Natural killer cell (primary cell): ENCODE data around the gene FCAMR. TPM values are rescaled to one million over a fixed set of nuclear protein-coding genes. Genes with fewer than 3 reads are reported as not detected.
A peak's percentile ranks its signal among the peaks of the same experiment; 100 is the strongest.

Experiments used
- ATAC-seq, 3 donors: fragments of 150-1000 bp in 2 of 3; fragments of 200-7000 bp in 1 of 3; cut with Tn5 transposase; 1 replicate in 1 of 3; 2 replicates in 2 of 3; pipeline ENCODE4 v1.10.0; 2021; ENCODE audit warnings: mild to moderate bottlenecking in 2 of 3, moderate library complexity in 2 of 3
- DNase-seq, 2 donors: peaks; one replicate each; pipeline versions ENCODE4 v3.0.0 to v3.0.0-alpha.2; 2013 to 2021; ENCODE audit warnings: mixed read lengths in 1 of 2
- H3K27ac ChIP-seq: one replicate; pipeline ENCODE4 v1.5.1; 2013; ENCODE audit warnings: mild to moderate bottlenecking, low read length
- H3K27me3 ChIP-seq: one replicate; pipeline ENCODE4 v1.6.1; 2013; ENCODE audit warnings: low read length; ENCODE audit not compliant: control insufficient read depth, insufficient read depth
- H3K36me3 ChIP-seq: one replicate; pipeline ENCODE4 v1.6.1; 2013; ENCODE audit warnings: low read length; ENCODE audit not compliant: control insufficient read depth, insufficient read depth
- H3K4me1 ChIP-seq: one replicate; pipeline ENCODE4 v1.6.1; 2013; ENCODE audit warnings: low read length; ENCODE audit not compliant: control insufficient read depth, insufficient read depth
- H3K4me3 ChIP-seq: one replicate; pipeline ENCODE4 v1.5.1; 2013; ENCODE audit warnings: low read length
- H3K9me3 ChIP-seq: one replicate; pipeline ENCODE4 v1.6.1; 2013; ENCODE audit warnings: low read length; ENCODE audit not compliant: control insufficient read depth, insufficient read depth
- H3K27ac Mint-ChIP-seq, 2 donors: one replicate each; pipeline ENCODE4 v1.8.0; 2022; ENCODE audit warnings: mild to moderate bottlenecking in 2 of 2, mixed read lengths in 2 of 2, moderate library complexity in 1 of 2
- H3K27me3 Mint-ChIP-seq, 2 donors: one replicate each; pipeline ENCODE4 v1.8.0; 2022; ENCODE audit warnings: low read depth in 2 of 2, mixed read lengths in 2 of 2
- H3K36me3 Mint-ChIP-seq: one replicate; pipeline ENCODE4 v1.8.0; 2022; ENCODE audit warnings: mixed read lengths
- H3K4me1 Mint-ChIP-seq, 2 donors: one replicate each; pipeline ENCODE4 v1.8.0; 2022; ENCODE audit warnings: mixed read lengths in 2 of 2
- H3K4me3 Mint-ChIP-seq: one replicate; pipeline ENCODE4 v1.8.0; 2022; ENCODE audit warnings: mild to moderate bottlenecking, moderate library complexity, mixed read lengths
- H3K9me3 Mint-ChIP-seq, 2 donors: one replicate each; pipeline ENCODE4 v1.8.0; 2022; ENCODE audit warnings: mixed read lengths in 2 of 2
- CTCF ChIP-seq: fragments of 200-600 bp; IDR thresholded peaks from one replicate; pipeline ENCODE4 v1.8.0; 2022; ENCODE audit warnings: antibody characterized with exemption
- WGBS: methylation state at CpG from one replicate; pipeline ENCODE4 v1.1.7; 2013; ENCODE audit warnings: missing lambda C conversion rate; ENCODE audit not compliant: insufficient coverage; 5-methylcytosine and 5-hydroxymethylcytosine counted together
- intact Hi-C: fragments of 100-400 bp; cut with micrococcal nuclease; formaldehyde crosslinking; loops from one replicate; pipeline ENCODE4 v1.14.2; 2022
- total RNA-seq, 4 donors: library from RNA; stranded (reverse); fragments of 120-200 nt in 1 of 4; gene quantifications; one replicate each; pipeline versions ENCODE4 v1.2.3 to v1.2.4, GENCODE V29; 2013 to 2022

FCAMR gene
- total RNA-seq, 3 donors from 2014 or later (not counting 1 experiment from before 2014, with no cell fraction given) = not detected

GRCh38 chr1:206909883-206910318, 60.4 kb downstream of the FCAMR start:
- Mint-ChIP-seq H3K9me3 (no peaks in the 10 kb centered on the region), H3K4me3 (no peak overlapping the region), H3K36me3 (peaks cover 23% of the 10 kb centered on the region), H3K27me3 (no peaks in the 10 kb centered on the region), H3K4me1 (peaks cover 76% of the 10 kb centered on the region in 2 donors), H3K27ac (no peak overlapping the region)
- intact Hi-C loops = loop anchor here (2.0 to 10.0 kb wide), 3 partner anchors 15 to 275 kb away; partner anchors contain the start of gene DYRK3
- no peak for ATAC-seq
- no peaks in the 10 kb centered on the region for H3K27me3 ChIP-seq
- peaks cover 85% of the 10 kb centered on the region for H3K36me3 ChIP-seq
- no peak for TF ChIP-seq CTCF
- H3K27ac ChIP-seq = peak overlapping the region; percentile 16
- peaks cover 55% of the 10 kb centered on the region for H3K4me1 ChIP-seq
- H3K4me3 ChIP-seq = no peak overlapping the region
- 52% methylated on average over 14 of the region's 14 CpGs for WGBS
- H3K9me3 ChIP-seq = no peaks in the 10 kb centered on the region
- no peak for DNase-seq

GRCh38 chr1:206909161-206909882, 60.9 kb downstream of the FCAMR start:
- H3K9me3 ChIP-seq = no peaks in the 10 kb centered on the region
- no peak overlapping the region for H3K4me3 ChIP-seq
- H3K36me3 ChIP-seq = peaks cover 88% of the 10 kb centered on the region
- Mint-ChIP-seq H3K36me3 (peaks cover 28% of the 10 kb centered on the region), H3K9me3 (no peaks in the 10 kb centered on the region), H3K27me3 (no peaks in the 10 kb centered on the region), H3K4me1 (peaks cover 76% of the 10 kb centered on the region in 2 donors), H3K27ac (peak overlapping the region in 1 of 2 donors; percentile 23), H3K4me3 (no peak overlapping the region)
- intact Hi-C loops = no loop called here
- H3K4me1 ChIP-seq = peaks cover 49% of the 10 kb centered on the region
- ATAC-seq (peak in 2 of 3 donors; percentile 36 to 46), DNase-seq (peak in 1 of 2 donors; percentile 69)
- H3K27ac ChIP-seq = peak overlapping the region; percentile 16
- WGBS = 18% methylated on average over 69 of the region's 69 CpGs
- H3K27me3 ChIP-seq = no peaks in the 10 kb centered on the region
- TF ChIP-seq CTCF = no peak

GRCh38 chr1:206908038-206908437, 62.2 kb downstream of the FCAMR start:
- no peaks in the 10 kb centered on the region for H3K9me3 Mint-ChIP-seq
- no peaks in the 10 kb centered on the region for H3K27me3 Mint-ChIP-seq

More at GRCh38 chr1:206908038-206908437, 62.2 kb downstream of the FCAMR start:
- H3K4me1 ChIP-seq = peaks cover 43% of the 10 kb centered on the region
- peak overlapping the region; percentile 60 to 61 for H3K27ac Mint-ChIP-seq
- H3K4me1 Mint-ChIP-seq = peaks cover 67 to 71% of the 10 kb centered on the region in 2 donors
- 95% methylated on average over 10 of the region's 10 CpGs for WGBS
- ATAC-seq = no peak
- H3K4me3 Mint-ChIP-seq = peak overlapping the region; percentile 62
- H3K27me3 ChIP-seq = no peaks in the 10 kb centered on the region
- H3K9me3 ChIP-seq = no peaks in the 10 kb centered on the region
- peaks cover 90% of the 10 kb centered on the region for H3K36me3 ChIP-seq
- no peak overlapping the region for H3K4me3 ChIP-seq
- H3K36me3 Mint-ChIP-seq = peaks cover 36% of the 10 kb centered on the region
- TF ChIP-seq CTCF = no peak
- no peak for DNase-seq
- intact Hi-C loops = no loop called here
- H3K27ac ChIP-seq = no peak overlapping the region

Other genes starting within 250 kb of the FCAMR start
- gene IL19, start 199.7 kb downstream of the FCAMR start, total RNA-seq = not detected
- 1 to 10 TPM in 1 of 3 donors, not detected in 2; 1.0 TPM for gene IL10, start 198.0 kb downstream of the FCAMR start, total RNA-seq
- not detected for gene IL20, start 104.8 kb downstream of the FCAMR start, total RNA-seq
- gene IL24, start 73.0 kb downstream of the FCAMR start, total RNA-seq = not detected
- 100 to 1,000 TPM; 157 to 178 (median 177) TPM for gene FCMR, start 48.5 kb downstream of the FCAMR start, total RNA-seq
- gene PIGR, start 24.0 kb downstream of the FCAMR start, total RNA-seq = under 1 TPM in 1 of 3 donors, not detected in 2; 0.38 TPM
- gene C1orf116, start 62.3 kb upstream of the FCAMR start, total RNA-seq = under 1 TPM; 0.21 to 0.39 (median 0.30) TPM
- gene YOD1, start 80.7 kb upstream of the FCAMR start, total RNA-seq = 10 to 100 TPM; 20.6 to 22.8 (median 21.2) TPM
- gene PFKFB2, start 82.8 kb upstream of the FCAMR start, total RNA-seq = 1 to 10 TPM; 5.3 to 8.5 (median 7.4) TPM
- not detected for gene C4BPB, start 118.4 kb upstream of the FCAMR start, total RNA-seq
- gene C4BPA, start 133.8 kb upstream of the FCAMR start, total RNA-seq = not detected